Dedifferentiated amniotic fluid mesenchymal stem cell (primary cell): ENCODE results near the gene RNF187.

Experiments
- DNase-seq: peaks from one replicate; pipeline ENCODE4 v3.0.0-alpha.2; 2016; ENCODE audit errors: extremely low spot score

Gene RNF187

DNA sequence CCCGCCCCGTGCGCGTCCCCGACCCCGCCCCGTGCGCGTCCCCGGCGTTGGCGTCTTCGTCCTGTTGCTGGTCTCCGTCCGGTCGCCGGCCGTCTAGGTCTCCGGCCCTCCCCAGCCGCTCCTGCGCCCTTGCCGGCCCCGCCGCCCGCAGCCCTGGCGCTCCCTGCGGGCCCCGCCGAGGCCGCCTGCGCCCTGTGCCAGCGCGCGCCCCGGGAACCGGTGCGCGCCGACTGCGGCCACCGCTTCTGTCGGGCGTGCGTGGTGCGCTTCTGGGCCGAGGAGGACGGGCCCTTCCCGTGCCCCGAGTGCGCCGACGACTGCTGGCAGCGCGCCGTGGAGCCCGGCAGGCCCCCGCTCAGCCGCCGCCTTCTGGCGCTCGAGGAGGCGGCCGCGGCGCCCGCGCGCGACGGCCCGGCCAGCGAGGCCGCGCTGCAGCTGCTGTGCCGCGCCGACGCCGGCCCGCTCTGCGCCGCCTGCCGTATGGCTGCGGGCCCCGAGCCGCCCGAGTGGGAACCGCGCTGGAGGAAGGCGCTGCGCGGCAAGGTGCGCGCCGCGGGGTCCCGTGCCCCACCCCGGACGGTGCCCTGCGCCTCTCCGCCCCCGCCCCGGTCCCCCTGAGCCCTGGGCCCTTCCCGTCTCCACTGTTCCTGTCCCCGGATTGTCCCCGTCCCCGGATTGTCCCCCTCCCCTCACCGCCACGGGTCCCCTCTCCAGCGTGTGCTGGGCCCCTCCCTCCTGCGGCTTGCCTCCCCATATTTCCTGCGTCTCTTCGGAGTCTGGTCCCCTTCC, at the start of gene RNF187:
Gene RNF187, plus strand, starts transcription at position 47 of the 789 bp plus-strand sequence.
- no peak for DNase-seq

DNA sequence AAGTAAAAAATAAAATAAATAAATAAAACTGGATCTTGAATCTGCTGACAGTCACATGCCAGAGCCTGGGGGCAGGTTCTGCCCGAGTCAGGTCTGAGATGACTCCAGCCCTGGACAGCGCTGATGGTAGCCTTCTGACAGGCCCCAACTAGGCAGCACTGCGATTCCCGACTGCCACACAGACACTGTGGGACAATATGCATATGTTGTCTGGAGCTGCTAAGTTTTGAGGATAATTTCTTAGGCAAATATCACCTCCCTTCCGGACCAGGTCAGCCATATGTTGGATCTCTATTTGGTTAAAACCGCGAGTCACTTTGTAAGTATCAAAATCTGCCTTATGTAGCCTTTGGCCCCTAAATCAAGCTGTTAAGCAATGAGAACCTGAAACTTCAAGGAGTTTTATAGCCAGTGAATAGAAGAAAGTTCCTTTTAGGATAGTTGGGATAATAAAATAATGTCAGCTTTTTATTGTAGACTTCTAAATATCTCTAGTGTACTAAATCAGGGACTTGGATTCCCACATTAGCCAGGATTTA, 49.7 kb upstream of the RNF187 start:
- no peak for DNase-seq

DNA sequence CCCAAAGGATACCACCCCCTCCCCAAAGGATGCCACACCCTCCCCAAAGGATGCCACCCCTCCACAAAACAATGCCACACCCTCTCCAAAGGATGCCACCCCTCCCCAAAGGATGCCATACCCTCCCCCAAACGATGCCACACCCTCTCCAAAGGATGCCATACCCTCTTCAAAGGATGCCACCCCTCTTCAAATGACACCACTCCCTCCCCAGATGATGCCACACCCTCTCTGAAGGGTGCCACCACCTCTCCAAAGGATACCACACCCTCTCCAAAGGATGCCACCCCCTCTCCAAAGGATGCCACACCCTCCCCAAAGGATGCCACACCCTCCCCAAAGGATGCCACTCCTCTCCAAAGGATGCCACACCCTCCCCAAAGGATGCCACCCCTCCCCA, 48.9 kb upstream of the RNF187 start:
- no peak for DNase-seq

DNA sequence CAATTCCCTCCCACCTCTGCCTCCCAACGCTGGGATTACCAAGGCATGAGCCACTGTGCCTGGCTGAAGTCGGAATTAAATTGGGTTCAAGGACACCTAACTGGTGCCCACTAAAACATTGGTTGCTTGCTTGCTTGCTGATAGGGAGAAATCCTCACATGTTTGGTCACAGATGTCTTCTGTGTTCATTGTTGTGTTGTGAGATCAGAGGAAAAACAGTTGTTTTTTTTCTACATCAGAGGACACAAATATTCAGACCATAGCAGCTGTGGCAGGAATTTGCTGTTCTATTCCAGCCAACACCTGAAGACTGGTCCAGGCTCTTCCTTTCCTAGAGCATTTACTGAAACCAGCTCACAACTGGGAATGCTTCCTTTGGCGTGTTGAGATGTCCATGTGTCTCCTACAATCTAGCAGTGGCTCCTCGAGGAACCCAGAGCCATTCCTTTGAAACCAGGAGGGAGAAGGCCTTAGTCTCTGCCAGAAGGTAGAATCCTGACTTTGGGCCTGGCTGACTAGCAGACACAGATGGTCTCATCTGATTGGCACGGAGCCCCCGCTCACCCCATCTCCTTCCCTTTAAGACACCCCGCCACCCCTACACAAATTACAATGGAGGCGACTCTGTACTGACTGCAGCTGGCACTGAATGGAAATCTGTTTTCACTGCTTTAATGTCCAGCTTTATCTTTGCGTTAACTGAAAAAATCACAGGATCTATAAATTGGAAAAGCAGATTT, 46.3 kb upstream of the RNF187 start:
- no peak for DNase-seq

DNA sequence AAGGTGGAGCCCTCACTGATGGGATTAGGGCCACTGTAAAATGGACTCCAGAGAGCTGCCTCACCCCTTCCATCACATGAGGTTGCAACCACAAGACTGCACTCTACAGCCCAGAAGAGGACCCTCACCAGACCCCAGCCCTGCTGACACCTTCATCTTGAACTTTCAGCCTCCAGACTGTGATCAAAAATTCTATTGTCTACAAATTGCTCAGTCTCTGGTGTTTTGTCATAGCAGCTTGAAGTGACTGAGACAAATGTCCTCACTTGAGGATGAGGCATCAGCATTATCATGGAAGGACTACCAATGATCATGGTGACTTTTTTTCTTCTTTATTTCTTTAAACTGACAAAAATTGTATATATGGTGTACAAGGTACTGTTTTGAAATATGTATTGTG, 43.8 kb upstream of the RNF187 start:
- no peak for DNase-seq

DNA sequence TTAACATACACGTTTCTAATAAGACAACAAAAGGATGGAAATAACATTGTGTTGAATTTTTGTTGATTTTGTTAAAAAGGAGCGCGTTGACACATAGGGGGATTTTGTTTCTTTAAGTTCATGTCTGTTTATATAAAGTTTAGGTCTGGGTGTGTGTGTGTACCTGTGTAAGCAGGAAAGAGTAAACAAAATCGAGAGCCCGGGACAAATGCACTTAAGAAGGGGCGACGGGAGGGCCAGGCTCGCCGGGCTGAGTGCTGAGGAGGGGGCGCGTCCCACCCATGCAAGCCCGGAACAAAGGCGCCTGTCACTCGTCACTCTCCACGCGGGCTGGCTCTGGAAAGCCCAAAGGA, 41.7 kb upstream of the RNF187 start:
- DNase-seq = no peak

DNA sequence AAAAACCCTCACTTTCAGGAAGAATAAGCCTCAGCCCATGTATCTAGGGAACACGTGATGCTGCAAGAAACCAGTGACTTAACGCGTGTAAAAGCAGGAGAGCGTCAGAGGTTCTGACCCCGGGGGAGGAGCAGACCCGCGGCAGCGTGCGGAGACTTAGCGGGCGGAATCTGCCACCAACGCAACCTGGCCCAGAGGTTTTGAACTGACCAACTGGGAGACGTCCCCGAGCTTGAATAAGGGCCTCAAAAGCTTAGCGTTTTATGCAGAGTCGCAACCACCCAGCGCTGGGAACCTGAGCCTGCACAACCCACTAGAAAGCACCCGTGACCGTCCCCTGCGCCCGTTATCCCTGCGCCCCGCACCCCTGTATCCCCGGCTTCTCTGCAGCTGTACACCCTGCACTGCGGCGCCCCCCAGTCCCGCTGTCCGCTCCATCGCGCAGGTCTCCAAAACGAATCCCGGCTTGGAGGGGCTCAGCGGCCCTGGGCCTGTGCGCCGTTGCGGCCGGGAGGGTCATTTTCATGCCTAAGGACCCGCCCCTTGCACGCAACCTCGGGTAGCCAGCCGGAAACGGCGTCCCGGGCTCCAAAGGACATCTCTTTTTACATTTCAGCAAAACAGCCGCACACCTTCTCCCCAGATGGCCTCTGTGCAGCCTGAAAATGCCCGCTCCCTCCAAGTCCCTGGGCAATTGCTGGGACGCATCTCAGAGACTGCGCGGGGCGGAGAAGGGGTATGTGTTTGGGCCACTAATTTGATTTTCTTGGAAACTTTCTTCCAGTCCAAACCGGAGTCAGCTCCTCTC, 41.1 kb upstream of the RNF187 start:
- no peak for DNase-seq

DNA sequence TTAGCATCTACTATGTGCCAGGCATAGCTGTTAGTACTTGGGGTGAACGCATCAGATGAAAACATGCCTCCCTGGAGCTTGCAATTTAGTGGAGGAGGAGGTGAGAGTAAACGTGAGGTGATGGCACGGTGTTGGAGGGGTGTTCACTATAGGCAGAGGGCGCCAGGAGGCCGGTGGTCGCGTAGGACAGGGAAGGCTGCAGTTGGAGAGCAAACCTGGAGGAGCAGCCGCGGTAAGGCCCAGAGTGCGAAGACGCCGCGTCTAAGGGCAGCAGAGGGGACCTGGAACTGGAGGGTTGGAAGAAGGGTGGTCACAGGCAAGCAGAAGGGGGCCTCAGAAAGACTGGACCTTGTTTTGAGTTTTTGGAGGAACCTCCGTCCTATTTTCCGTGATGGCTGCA, 40.3 kb upstream of the RNF187 start:
- DNase-seq = no peak

DNA sequence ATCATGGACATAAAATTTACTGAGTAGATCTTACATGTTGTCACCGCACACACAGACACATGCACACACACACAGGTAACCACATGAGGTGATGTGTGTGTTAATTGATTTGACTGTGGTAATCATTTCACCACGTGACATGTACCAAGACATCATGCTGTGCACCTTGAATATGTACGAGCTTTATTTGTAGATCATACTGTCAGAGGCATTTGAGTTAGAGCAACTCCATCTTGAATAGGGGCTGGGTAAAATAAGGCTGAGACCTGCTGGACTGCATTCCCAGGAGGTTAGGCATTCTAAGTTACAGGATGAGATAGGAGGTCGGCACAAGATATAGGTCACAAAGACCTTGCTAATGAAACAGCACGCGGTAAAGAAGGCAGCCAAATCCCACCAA, 38.8 kb upstream of the RNF187 start:
- no peak for DNase-seq

DNA sequence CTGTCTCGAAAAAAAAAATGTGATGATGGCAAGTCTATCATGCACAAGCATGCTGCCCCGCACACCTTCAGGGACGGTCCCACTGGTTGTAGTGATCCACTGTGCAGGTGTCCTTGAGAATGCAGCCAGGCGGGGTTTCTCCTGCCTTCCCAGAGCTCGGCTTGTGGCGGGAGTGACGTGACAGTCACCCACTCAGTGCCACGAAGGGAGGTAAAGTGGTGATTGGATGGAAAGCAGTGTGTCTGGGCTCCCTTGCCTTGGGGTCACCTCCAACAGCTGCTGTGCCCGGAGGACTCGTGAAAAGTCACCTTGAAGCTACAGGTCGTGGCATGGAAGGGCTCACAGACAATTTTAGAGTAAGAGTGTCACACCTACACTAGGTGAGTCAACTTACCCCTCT, 37.0 kb upstream of the RNF187 start:
- no peak for DNase-seq

DNA sequence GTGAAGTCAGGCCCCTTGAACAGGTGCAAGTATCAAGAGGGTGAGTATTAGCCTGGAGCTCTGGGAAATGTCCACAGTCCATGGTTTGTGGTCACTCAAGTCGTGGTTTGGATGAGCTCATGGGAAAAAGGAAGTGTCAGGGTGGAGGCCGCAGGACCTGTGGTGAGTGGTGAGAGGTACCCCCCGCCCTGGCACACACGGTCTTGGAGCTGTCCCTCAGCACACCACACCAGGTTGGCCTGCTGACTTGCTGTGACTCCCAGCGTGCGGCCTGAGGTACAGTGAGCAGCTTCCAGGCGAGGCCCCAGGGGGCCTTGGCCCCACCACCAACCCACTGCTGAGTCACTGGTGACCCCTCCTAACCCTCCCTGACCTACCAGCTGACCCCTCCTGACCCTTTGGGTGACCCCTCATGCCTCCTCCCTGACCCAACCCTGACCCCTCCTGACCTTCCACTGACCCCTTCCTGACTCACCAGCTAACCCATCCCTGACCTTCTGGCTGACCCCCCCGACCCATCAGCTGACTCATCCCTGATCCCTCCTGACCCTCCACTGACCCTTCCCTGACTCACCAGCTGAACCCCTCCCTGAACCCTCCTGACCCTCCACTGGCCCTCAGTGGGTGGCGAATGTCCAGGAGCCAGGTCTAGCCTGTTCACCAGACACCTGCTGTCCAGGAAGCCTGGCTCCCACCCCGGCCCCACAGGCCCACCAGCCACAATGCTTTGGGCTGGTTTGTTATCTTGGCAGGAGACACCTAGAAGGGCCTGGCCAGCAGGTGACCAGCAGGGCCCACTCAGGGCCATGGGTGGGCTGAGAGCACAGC, 34.8 kb upstream of the RNF187 start:
- DNase-seq = no peak

DNA sequence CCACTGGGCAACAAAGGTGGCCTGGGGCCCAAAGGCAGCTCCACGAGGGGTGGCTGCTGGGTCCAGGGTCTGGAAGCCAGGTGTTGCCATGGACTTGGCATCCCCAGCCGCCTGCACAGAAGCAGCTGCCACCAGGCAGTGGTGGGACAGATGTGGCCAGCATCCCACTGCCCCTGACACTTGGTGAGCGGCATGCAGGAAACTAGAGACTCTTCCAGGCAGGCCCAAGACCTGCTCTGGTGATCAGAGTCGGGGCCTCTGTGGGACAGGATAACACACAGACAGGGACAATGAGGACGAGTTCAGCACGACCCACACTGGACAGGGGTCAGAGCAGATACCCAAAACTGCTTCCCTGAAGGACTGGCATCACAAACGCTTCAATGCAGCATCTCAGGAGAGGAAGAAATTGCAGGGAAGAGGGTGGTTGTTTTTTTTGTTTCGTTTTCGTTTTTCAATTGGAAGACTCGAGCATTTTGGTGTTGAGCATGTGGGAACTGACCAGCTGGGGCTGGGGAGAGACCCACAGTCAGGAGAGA, 34.1 kb upstream of the RNF187 start:
- no peak for DNase-seq

DNA sequence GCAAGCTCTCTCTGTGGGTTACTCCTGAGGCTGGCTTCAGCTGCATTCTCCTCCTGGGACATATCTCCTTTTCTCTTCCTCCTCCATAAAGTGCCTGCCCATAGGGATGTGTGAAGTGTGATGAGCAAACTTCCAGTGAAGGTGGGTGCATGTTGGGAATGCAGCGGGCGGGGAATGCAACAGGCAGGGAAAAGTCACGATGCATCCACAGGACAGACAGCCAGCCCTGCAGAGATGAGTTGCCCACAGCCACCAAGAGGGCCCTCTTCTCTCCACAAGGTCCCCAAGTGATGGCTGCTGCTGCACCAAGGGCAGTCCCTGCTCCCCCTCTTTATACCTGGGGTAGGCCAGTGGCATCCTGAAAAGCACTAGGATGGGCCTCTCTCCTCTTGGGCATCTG, 33.6 kb upstream of the RNF187 start:
- no peak for DNase-seq

DNA sequence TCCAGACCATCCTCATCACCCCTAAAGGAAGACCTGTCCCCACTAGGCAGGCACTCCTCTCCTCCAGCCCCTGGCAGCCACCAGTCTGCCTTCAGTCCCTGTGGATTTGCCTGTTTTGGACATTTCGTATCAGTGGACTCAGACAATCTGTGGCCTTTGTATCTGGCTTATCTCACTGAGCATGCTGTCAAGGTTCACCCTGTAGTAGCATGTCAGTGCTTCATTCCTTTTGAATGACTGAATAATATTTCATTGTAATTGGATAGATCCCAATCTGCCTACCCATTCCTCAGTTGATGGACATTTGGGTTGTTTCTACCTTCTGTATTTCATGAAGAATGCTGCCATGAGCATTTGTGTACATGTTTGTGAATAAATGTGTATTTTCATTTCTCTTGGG, 32.9 kb upstream of the RNF187 start:
- DNase-seq = no peak

DNA sequence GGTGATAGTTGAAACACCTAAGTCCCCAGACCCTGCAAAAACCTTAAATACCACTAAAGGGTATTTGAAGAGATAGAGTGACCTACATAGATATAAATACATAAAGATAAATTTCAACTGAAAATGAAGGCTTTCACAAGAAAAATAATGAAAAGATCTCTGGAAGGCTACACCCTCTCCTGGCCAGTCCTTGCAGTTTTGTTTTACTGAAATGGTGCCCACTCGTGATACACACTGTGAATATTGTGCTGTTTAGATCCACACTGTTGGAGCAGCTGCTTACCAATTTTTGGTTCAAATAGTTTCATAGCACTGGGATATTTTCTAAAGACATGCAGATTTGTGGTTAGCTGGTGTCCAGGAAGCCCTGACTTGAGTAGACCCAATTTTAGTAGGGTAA, 31.5 kb upstream of the RNF187 start:
- no peak for DNase-seq

DNA sequence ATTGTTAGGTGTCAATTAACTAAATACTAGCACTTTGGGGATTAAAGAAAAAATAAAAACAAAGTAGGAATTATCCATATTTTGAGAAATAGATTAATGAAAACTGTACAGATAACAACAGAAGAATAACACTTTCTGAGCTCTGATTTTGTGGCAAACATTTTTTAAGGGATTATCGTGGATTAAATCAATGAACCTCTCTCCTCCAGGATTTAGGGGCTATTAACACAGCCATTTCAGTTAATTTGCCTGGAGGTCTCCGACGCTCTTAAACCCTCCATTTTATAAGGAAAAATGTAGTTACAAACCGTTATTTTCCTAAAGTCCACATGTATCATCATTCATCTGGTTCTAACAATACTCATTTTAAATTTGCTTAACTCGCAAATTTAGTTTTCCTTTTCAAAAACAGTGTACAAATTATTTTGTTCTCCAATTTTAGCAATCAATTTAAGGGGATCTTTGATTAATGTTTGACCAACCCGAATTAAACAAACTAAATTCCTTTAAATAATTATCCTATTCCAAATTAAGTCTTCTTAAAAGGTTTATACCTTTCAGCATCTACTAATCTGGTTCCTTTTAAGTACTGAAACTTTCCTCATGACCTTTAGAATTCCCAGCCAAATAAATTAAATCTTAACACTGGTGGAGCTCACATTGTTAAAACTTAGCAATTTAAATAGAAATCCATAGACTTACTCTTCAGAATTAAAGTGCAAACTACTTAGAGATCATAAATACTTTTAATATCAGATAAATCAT, 30.7 kb upstream of the RNF187 start:
- DNase-seq = no peak

DNA sequence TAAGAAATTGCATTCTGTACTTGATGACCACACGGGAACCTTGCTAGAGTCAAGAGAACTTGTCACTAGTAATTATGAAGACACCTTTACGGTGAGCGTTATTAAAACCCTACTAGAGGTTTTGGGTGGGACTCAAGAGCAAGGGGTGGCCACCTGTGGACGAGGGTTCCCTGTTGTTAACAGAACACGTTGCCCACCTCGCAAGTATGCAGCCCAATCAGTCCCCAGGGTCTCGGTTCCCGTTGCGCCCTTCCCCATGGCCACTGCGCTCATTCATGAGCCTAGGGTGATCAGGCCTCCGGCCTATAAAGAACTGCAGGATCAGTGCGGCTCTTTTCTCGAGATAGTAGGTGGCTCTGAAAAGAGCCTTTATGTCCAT, 30.2 kb upstream of the RNF187 start:
- DNase-seq = no peak

DNA sequence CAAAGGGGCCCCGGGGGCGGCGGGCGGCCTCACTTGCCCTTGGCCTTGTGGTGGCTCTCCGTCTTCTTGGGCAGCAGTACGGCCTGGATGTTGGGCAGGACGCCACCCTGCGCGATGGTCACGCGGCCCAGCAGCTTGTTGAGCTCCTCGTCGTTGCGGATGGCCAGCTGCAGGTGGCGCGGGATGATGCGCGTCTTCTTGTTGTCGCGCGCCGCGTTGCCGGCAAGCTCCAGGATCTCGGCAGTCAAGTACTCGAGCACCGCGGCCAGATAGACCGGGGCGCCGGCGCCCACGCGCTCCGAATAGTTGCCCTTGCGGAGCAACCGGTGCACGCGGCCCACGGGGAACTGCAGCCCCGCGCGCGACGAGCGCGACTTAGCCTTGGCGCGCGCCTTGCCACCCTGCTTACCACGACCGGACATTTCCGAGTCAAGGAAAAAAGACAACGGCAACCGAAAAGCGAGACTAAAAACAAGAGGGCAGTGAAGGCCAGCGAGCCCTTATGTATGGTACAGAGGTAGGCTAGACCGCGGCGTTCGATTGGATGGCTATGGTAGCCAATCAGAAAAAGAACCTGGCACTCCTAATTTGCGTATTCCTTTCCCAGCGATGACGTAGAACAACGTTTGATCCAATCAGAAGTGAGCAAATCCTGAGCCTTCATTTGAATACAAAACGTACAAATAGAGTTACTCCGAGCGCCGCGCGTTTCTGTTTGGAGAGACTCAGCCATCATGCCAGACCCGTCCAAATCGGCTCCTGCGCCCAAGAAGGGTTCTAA, 29.6 kb upstream of the RNF187 start:
- peak; percentile 100 for DNase-seq

DNA sequence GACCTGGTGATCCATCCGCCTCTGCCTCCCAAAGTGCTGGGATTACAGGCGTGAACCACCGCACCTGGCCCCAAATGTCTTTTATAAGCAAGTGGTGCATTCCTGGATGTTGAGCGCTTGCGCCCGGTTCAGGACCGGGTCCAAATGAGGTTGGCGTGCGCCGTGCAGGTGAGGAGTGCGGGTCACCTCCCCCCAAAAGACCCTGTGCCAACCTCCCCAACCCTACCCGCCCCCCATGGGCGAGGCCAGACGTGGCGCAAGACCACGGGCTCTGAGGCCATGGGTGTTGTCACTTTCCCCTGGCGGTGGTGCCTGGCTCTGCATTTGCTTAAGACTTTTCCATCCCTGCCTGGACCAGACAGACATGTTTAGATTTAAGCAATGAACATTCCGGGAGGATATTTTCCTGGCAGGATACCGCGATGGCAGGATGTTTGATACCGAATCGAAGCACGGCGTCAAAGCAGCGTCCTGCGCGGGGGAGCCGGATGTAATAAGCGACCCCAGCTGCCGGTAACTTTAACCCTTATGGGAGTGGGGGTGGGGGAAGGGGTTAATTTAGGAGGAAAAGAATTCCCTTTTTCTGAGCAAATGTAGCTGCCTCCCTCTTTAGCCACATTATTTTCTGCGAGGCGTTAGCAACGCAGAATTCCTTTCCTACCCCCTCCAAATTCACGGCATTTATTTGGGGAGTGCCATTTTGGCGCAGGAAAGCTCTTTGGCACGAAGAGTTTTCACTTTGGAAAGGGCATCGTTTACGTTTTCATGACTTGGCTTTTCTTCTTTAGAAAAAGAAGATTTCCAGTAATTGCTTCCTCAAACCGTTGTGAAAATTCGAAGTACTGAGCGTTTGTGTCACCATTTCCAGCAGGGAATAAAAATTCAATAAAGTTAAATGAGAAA, 27.8 kb upstream of the RNF187 start:
- peak; percentile 85 for DNase-seq
